Measurements from ENCODE around the gene LRRFIP2.

LRRFIP2 gene

DNA sequence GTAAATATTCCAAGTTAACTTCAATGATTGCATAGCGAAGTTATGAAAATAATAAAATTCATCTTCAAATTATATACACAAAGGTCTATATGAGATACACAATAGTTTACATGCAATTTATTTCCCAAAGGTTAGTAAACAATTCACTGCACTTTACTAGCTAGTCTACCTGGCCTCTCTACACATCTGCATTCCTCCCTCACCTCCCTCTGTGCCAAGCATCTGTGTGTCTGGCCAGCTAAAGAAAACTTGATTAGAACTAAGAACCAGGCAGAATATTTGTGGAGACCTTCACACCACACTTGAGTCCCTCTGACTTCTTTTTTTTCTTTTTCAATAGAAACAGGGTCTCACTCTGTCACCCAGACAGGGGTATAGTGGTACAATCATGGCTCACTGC, 61.4 kb downstream of the LRRFIP2 start:
- DNase-seq = no peak

GRCh38 chr3:37111199-37111598, 63.2 kb downstream of the LRRFIP2 start:
- no peak for DNase-seq

GRCh38 chr3:37107846-37108245, 66.5 kb downstream of the LRRFIP2 start:
- DNase-seq = no peak

- no peak for DNase-seq
These were observed 71.1 kb downstream of the LRRFIP2 start for GRCh38 chr3:37103103-37103808.

- no peak for DNase-seq
These were observed 74.0 kb downstream of the LRRFIP2 start for GRCh38 chr3:37100411-37100810.

- no peak for DNase-seq
These were observed 74.9 kb downstream of the LRRFIP2 start for GRCh38 chr3:37099469-37099868.

- DNase-seq = no peak
These were observed 75.5 kb downstream of the LRRFIP2 start for GRCh38 chr3:37098884-37099283.

GRCh38 chr3:37097776-37098175, 76.6 kb downstream of the LRRFIP2 start:
- no peak for DNase-seq

GRCh38 chr3:37096975-37097374, 77.4 kb downstream of the LRRFIP2 start:
- DNase-seq = no peak

GRCh38 chr3:37096288-37096687, 78.1 kb downstream of the LRRFIP2 start:
- DNase-seq = no peak

- DNase-seq = no peak
These were observed 79.7 kb downstream of the LRRFIP2 start for GRCh38 chr3:37094636-37095035.

- DNase-seq = no peak
These were observed 80.9 kb downstream of the LRRFIP2 start for GRCh38 chr3:37093481-37093880.

DNA sequence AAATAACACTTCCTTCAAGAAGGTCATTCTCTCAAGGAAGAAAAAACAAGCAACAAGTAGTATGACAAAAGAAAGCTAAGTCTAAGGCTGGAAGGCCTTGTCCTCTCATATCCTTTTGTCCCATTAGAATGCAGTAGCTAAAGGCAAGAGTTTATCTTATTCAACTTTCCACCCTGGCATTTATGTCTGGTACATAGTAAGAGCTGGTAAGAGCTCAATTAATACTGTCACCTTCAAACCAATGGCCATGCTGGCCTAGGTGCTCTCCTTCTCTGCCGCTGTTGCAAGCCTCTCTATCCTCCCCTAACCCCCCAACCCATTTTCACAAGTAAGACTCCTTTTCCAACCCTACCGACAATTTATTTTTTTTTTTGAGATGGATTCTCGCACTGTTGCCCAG, 81.9 kb downstream of the LRRFIP2 start:
- no peak for DNase-seq

GRCh38 chr3:37087870-37088269, 86.5 kb downstream of the LRRFIP2 start:
- DNase-seq = no peak

DNA sequence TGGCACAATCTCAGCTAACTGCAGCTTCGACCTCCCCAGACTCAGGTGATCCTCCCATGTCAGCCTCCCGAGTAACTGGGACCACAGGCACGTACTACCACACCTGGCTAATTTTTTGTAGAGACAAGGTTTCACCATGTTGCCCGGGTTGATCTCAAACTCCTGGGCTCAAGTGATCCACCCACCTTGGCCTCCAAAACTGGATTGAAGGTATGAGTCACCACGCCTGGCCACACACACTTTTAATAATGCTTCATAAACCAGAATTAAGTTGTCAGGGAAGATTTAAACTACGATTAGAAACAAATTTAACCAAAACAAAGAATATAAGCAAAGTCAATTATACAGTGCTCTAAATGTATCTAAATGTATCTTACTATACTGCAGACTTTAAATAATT, 87.5 kb downstream of the LRRFIP2 start:
- no peak for DNase-seq

- DNase-seq = no peak
These were observed 92.1 kb downstream of the LRRFIP2 start for GRCh38 chr3:37082317-37082716.

GRCh38 chr3:37075955-37076354, 98.4 kb downstream of the LRRFIP2 start:
- no peak for DNase-seq

- DNase-seq = no peak
These were observed 100.2 kb downstream of the LRRFIP2 start for GRCh38 chr3:37074178-37074577.

DNA sequence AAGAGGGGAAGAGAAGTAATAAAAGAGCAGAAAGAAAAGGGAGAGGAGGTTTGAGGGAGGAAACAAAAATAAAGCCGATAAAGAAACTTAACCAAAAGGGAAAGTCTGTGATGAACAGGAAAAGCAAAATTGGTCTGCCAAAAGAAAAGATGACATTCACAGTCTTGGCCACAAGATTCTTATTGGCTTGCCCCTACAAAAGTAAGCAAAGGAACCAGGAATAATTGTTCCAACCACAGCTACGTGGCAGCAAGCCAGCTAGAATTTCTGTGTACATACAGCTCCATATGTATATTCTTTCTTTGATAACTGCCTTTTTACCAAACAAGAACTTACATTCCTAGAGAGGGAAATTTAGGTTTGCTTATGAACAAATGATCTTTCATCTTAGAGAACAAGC, 101.5 kb downstream of the LRRFIP2 start:
- no peak for DNase-seq

DNA sequence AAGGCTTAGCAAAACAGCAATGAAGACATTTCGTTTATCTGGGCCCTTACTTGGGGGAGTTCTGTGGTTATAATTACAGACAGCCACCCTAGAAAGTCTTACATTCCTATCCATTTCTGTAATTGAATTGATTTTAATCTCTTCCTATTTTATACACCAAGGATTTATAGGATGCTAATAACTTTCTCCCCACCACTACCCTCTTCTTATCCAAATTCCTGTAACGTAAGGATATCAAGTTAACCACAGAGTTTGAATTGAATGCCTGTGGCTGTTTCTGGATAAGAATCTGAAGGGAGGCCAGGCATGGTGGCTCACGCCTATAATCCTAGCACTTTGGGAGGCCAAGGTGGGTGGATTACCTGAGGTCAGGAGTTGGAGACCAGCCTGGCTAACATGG, 102.5 kb downstream of the LRRFIP2 start:
- DNase-seq = no peak

DNA sequence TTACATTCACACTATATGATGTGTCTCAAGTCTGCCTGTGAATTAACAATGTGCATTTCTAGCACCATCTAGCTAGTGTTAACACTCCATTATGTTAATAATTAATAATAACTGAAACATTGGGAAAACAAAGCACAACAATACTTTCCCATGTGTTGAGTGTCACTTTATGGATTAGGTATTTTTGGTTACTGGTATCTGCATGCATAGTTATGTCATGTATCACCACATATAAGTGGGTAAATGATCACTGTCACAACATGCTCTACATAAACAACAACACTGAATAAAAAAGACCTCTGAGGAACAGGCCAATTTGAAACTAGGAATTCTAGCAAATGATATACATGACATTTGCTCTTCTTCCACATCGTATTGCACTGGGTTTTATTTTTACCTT, 106.4 kb downstream of the LRRFIP2 start:
- DNase-seq = no peak

GRCh38 chr3:37067577-37067976, 106.8 kb downstream of the LRRFIP2 start:
- no peak for DNase-seq

DNA sequence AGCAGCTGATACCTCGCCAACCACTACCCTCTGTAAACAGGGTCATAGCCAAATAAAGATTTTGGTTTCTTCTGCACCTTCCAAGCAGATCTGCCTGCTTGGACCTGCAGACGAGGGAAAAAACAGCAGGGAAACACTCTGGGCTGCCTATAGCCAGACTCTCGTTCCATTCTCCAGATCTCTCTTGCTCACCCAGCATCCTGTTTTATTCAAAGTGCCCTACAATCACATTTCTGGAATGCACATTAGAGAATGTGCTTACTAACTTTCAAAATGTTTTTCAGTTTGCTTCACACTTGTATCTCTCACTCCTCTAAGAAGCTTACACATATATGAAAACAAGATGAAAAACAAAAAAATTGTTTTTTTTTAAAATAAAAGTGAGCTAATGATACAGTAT, 109.6 kb downstream of the LRRFIP2 start:
- DNase-seq = no peak

DNA sequence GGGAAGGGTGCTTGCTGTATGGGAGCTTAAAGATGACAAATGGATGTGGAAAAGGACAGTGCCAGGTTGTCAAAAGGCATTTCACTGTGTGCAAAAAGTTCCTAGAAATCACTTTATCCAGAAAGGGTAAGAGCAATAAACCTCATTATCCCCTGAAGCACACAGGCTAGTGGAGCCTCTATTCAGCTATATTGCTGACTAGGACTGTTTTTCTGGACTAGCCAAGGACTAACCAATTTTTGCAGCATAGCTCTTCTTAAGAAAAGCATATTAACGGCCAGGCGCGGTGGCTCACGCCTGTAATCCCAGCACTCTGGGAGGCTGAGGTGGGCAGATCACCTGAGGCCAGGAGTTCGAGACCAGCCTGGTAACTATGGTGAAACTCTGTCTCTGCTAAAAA, 116.3 kb downstream of the LRRFIP2 start:
- DNase-seq = no peak

GRCh38 chr3:37056826-37057225, 117.6 kb downstream of the LRRFIP2 start:
- no peak for DNase-seq

Measured in stimulated activated CD4-positive, alpha-beta T cell treated with anti-CD3 and anti-CD28 coated beads, Interleukin-1b, Interleukin-23, amount 100 ng/mL, for 48 hours (primary cell).